ENCODE measurements around the gene FGD2.

FGD2 gene

DNA sequence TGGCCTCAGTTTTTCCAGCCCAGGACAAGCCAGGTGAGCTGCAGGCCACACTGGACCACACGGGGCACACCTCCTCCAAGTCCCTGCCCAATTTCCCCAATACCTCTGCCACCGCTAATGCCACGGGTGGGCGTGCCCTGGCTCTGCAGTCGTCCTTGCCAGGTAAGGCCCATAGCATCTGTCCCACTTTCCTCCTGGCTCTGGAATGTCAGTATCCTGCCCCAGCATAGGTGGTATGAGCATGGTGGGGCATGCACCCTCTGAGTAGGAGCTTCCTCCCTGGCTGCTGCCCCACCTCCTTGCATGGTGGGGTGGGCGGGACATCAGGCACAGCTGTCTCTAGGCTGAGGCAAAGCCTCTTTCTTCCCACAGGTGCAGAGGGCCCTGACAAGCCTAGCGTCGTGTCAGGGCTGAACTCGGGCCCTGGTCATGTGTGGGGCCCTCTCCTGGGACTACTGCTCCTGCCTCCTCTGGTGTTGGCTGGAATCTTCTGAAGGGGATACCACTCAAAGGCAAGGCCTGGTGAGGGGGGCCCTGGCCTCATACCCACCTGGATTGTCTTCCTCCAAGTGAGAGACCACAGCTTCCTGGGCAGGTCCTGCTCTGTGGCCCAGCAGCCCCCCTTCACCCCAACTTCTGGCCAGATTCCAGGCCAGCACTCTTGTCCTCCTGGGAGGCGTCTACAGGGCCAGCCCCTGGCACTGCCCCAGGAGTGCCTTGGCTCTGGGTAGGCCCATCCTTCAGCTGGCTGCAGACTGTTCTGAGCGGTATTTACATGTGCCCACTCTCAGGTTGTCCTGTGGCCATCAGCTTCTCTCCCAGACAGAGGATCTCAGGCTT is 41.8 kb upstream of the FGD2 start (continued):
- TF ChIP-seq, protein P1, sequence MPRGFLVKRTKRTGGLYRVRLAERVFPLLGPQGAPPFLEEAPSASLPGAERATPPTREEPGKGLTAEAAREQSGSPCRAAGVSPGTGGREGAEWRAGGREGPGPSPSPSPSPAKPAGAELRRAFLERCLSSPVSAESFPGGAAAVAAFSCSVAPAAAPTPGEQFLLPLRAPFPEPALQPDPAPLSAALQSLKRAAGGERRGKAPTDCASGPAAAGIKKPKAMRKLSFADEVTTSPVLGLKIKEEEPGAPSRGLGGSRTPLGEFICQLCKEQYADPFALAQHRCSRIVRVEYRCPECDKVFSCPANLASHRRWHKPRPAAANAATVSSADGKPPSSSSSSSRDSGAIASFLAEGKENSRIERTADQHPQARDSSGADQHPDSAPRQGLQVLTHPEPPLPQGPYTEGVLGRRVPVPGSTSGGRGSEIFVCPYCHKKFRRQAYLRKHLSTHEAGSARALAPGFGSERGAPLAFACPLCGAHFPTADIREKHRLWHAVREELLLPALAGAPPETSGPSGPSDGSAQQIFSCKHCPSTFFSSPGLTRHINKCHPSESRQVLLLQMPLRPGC (tag by site-specific recombination; IDR thresholded peaks at IDR 0.05), result no peak
- TF ChIP-seq, protein P2, sequence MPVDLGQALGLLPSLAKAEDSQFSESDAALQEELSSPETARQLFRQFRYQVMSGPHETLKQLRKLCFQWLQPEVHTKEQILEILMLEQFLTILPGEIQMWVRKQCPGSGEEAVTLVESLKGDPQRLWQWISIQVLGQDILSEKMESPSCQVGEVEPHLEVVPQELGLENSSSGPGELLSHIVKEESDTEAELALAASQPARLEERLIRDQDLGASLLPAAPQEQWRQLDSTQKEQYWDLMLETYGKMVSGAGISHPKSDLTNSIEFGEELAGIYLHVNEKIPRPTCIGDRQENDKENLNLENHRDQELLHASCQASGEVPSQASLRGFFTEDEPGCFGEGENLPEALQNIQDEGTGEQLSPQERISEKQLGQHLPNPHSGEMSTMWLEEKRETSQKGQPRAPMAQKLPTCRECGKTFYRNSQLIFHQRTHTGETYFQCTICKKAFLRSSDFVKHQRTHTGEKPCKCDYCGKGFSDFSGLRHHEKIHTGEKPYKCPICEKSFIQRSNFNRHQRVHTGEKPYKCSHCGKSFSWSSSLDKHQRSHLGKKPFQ (tag by site-specific recombination; IDR thresholded peaks at IDR 0.05), result no peak
- TF ChIP-seq ZNF175 (tag by site-specific recombination; IDR thresholded peaks at IDR 0.05) (no peak), ZNF664 (tag by site-specific recombination; IDR thresholded peaks at IDR 0.05) (no peak), ZNF426 (tag by site-specific recombination; IDR thresholded peaks at IDR 0.05) (no peak), ZSCAN16 (tag by site-specific recombination; IDR thresholded peaks at IDR 0.05) (no peak), ZNF350 (tag by site-specific recombination; IDR thresholded peaks at IDR 0.05) (no peak), ZFHX2 (tag by site-specific recombination; conservative IDR thresholded peaks at IDR 0.05) (peak; percentile 53; the same call in 1 of the 2 replicates), GLIS1 (tag by site-specific recombination; IDR thresholded peaks at IDR 0.05) (0 out of 2 replicates have a peak, but pooled peaks have one; percentile 8), ZNF529 (tag by site-specific recombination; IDR thresholded peaks at IDR 0.05; ENCODE audit: insufficient replicate concordance) (no peak), ZNF600 (tag by site-specific recombination; IDR thresholded peaks at IDR 0.05) (peak; percentile 51), KLF9 (tag by site-specific recombination; IDR thresholded peaks at IDR 0.05; ENCODE audit: low read depth) (peak; percentile 51; the same call in 1 of the 2 replicates), ZNF610 (tag by site-specific recombination; IDR thresholded peaks at IDR 0.05; ENCODE audit: borderline replicate concordance) (no peak), ZNF629 (tag by site-specific recombination; IDR thresholded peaks at IDR 0.05) (no peak), EGR2 (tag by site-specific recombination; IDR thresholded peaks at IDR 0.05; ENCODE audit: low read depth) (peak; percentile 16; the same call in 1 of the 2 replicates), ZBTB17 (tag by site-specific recombination; IDR thresholded peaks at IDR 0.05) (no peak)
- TF ChIP-seq, protein P3, sequence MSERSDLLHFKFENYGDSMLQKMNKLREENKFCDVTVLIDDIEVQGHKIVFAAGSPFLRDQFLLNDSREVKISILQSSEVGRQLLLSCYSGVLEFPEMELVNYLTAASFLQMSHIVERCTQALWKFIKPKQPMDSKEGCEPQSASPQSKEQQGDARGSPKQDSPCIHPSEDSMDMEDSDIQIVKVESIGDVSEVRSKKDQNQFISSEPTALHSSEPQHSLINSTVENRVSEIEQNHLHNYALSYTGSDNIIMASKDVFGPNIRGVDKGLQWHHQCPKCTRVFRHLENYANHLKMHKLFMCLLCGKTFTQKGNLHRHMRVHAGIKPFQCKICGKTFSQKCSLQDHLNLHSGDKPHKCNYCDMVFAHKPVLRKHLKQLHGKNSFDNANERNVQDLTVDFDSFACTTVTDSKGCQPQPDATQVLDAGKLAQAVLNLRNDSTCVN (tag by site-specific recombination; optimal IDR thresholded peaks at IDR 0.05), result no peak
- TF ChIP-seq, protein P4, sequence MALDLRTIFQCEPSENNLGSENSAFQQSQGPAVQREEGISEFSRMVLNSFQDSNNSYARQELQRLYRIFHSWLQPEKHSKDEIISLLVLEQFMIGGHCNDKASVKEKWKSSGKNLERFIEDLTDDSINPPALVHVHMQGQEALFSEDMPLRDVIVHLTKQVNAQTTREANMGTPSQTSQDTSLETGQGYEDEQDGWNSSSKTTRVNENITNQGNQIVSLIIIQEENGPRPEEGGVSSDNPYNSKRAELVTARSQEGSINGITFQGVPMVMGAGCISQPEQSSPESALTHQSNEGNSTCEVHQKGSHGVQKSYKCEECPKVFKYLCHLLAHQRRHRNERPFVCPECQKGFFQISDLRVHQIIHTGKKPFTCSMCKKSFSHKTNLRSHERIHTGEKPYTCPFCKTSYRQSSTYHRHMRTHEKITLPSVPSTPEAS (tag by site-specific recombination; IDR thresholded peaks at IDR 0.05), result no peak
- TF ChIP-seq, protein P5, sequence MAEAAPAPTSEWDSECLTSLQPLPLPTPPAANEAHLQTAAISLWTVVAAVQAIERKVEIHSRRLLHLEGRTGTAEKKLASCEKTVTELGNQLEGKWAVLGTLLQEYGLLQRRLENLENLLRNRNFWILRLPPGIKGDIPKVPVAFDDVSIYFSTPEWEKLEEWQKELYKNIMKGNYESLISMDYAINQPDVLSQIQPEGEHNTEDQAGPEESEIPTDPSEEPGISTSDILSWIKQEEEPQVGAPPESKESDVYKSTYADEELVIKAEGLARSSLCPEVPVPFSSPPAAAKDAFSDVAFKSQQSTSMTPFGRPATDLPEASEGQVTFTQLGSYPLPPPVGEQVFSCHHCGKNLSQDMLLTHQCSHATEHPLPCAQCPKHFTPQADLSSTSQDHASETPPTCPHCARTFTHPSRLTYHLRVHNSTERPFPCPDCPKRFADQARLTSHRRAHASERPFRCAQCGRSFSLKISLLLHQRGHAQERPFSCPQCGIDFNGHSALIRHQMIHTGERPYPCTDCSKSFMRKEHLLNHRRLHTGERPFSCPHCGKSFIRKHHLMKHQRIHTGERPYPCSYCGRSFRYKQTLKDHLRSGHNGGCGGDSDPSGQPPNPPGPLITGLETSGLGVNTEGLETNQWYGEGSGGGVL (tag by site-specific recombination; IDR thresholded peaks at IDR 0.05), result no peak

All from HEK293 (cell line).